Left kidney (tissue), 2 donors: ENCODE results near the gene WLS. TPM values are rescaled to one million over a fixed set of nuclear protein-coding genes. Genes with fewer than 3 reads are reported as not detected.

ENCODE experiments used
- DNase-seq: peaks from one replicate; pipeline ENCODE4 v3.0.0-alpha.2; 2013
- polyA plus RNA-seq: library from polyadenylated mRNA; unstranded; fragments of 120-200 nt; gene quantifications from one replicate; pipeline ENCODE4 v1.2.1, GENCODE V29; 2013; ENCODE audit not compliant: insufficient read length

Gene WLS
- polyA plus RNA-seq, 1 donor: 153 TPM

GRCh38 chr1:68136187-68136586, 96.1 kb downstream of the WLS start:
- DNase-seq: no peak

- no peak for DNase-seq
Measured at GRCh38 chr1:68132426-68133130, 99.7 kb downstream of the WLS start.

- DNase-seq: no peak
Measured at GRCh38 chr1:68131261-68131660, 101.1 kb downstream of the WLS start.

- DNase-seq: no peak
Measured at GRCh38 chr1:68129536-68130250, 102.6 kb downstream of the WLS start.

- no peak for DNase-seq
Measured at GRCh38 chr1:68128820-68129219, 103.5 kb downstream of the WLS start.

- DNase-seq: no peak
Measured at GRCh38 chr1:68128157-68128556, 104.2 kb downstream of the WLS start.

GRCh38 chr1:68121536-68121935, 110.8 kb downstream of the WLS start:
- DNase-seq: no peak

- DNase-seq: peak; percentile 74
Measured at GRCh38 chr1:68120136-68120791, 112.1 kb downstream of the WLS start.

GRCh38 chr1:68119445-68119844, 112.9 kb downstream of the WLS start:
- no peak for DNase-seq

- no peak for DNase-seq
Measured at GRCh38 chr1:68117416-68117815, 114.9 kb downstream of the WLS start.

- peak; percentile 43 for DNase-seq
Measured at GRCh38 chr1:68116643-68117235, 115.6 kb downstream of the WLS start.

GRCh38 chr1:68115308-68115707, 117.0 kb downstream of the WLS start:
- DNase-seq: no peak

GRCh38 chr1:68113966-68114365, 118.4 kb downstream of the WLS start:
- DNase-seq: no peak

- no peak for DNase-seq
Measured at GRCh38 chr1:68112835-68113243, 119.5 kb downstream of the WLS start.

GRCh38 chr1:68111519-68112436, 120.5 kb downstream of the WLS start:
- DNase-seq: peak; percentile 78

- DNase-seq: no peak
Measured at GRCh38 chr1:68107771-68108170, 124.6 kb downstream of the WLS start.

- DNase-seq: no peak
Measured at GRCh38 chr1:68103884-68104554, 128.3 kb downstream of the WLS start.

GRCh38 chr1:68103011-68103545, 129.2 kb downstream of the WLS start:
- DNase-seq: no peak

- DNase-seq: no peak
Measured at GRCh38 chr1:68101829-68102228, 130.5 kb downstream of the WLS start.

GRCh38 chr1:68100571-68100970, 131.8 kb downstream of the WLS start:
- DNase-seq: no peak

- DNase-seq: no peak
Measured at GRCh38 chr1:68093737-68094136, 138.6 kb downstream of the WLS start.
